ENCODE data around the gene RUNX2. TPM values are rescaled to one million over a fixed set of nuclear protein-coding genes. Genes with fewer than 3 reads are reported as not detected.

The RUNX2 gene
- total RNA-seq, 1 experiment from 2014 or later = not detected

GRCh38 chr6:45563041-45563440 lies 234.9 kb downstream of the RUNX2 start:
- in situ Hi-C loops (cut with HindIII; ENCODE audit: low sequenced_read_pairs) = no loop called here
- DNase-seq (ENCODE audit: low spot score) = no peak

DNA sequence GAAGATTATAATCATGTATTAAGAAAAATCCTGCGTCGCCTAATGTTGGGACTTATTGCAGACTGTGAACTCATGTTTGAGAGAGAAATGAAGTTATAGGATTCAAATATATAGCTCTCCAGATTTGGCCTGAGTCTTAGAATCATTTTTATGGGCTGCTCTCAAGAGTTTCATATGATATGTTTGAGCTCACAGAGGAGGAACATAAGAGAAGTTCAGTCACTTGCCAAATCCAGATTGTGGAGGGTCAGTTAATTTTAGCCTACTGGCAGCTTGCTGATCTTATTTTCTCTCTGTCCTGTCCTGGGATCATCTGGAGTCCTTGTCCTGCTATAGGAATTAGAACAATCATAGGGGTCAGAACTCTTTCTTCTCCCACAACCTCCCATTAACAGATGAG lies 235.7 kb downstream of the RUNX2 start:
- in situ Hi-C loops (cut with HindIII; ENCODE audit: low sequenced_read_pairs) = no loop called here
- DNase-seq (ENCODE audit: low spot score) = no peak

DNA sequence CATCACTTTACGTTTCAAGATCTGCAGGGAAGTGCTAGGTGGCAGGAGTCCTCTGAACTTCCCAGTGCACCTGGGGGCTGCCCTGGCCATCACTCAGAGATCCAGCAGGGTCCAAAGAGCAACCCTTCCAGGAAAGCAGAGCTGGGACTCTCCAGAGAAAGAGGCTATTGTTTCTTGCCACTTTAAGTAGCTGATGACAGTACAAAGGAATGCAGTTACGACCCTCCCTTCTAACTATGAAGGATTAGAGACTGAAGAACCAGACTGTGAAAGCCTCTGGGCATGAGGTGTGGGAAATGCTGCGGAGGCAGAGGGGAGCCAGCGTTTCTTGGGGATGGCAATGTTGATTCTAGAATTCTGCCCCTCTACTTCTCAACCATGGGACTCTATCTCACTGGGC lies 238.8 kb downstream of the RUNX2 start:
- in situ Hi-C loops (cut with HindIII; ENCODE audit: low sequenced_read_pairs) = no loop called here
- DNase-seq (ENCODE audit: low spot score) = no peak

- in situ Hi-C loops (cut with HindIII; ENCODE audit: low sequenced_read_pairs) = no loop called here
- DNase-seq (ENCODE audit: low spot score) = no peak
Measured at GRCh38 chr6:45567879-45568278, 239.7 kb downstream of the RUNX2 start.

DNA sequence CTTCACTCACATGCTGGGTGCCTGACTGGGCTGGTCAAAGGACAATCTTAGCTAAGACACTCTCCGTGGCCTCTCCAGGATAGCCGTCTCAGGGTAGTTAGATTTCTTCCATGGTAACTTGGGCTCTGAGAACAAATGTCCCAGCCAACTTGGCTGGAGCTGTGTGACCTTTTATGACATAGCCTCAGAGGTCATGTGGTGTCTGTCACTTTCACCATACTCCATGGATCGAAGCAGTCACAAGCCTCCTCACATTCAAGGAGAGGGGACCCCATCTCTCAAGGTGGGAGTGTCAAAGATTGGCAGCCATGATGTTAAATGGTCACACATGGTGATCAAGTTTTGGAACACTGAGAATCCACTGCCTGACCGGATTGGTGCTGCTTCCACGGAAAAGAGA lies 240.5 kb downstream of the RUNX2 start:
- DNase-seq (ENCODE audit: low spot score) = no peak
- in situ Hi-C loops (cut with HindIII; ENCODE audit: low sequenced_read_pairs) = no loop called here

- in situ Hi-C loops (cut with HindIII; ENCODE audit: low sequenced_read_pairs) = no loop called here
- DNase-seq (ENCODE audit: low spot score) = no peak
Measured at GRCh38 chr6:45569210-45569945, 241.2 kb downstream of the RUNX2 start.

DNA sequence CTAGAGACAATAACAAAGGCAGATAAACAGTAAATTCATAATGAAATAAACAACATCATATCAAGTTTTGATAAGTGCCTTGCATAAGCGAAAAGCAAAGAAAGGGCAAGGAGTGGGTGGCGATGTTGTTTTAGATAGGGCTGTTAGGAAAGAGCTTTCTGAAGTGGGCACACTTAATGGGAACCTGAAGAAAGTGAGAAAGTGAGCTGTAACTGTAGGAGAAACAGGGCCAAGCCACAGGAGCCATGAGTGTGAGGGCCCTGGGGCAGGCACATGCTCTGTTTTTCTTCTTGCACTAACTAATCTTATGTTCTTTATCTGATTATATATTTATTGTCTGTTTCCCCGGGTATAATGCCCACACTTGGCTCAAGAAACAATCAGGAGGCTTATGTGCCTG lies 243.0 kb downstream of the RUNX2 start:
- in situ Hi-C loops (cut with HindIII; ENCODE audit: low sequenced_read_pairs) = no loop called here
- DNase-seq (ENCODE audit: low spot score) = no peak

DNA sequence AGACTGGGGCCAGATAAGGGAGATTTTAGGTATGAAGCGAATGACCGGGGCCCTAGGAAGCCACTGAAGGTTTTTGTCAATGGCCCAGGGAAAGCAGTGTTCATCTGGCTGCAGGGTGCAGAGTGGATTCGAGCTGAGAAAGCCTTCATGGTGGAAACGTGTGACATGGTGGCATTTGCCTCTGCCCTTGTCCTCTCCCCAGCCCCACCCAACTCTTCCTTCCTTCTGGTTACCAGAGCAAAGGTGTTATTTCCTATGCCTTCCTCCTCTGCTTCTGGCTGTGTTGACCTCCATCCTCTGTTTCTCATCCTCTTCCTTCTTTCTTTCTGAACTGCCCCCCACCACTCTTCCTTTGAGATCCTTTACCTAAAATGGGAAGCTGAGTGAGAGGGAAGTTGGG lies 244.7 kb downstream of the RUNX2 start:
- in situ Hi-C loops (cut with HindIII; ENCODE audit: low sequenced_read_pairs) = no loop called here

GRCh38 chr6:45574014-45574461 lies 245.9 kb downstream of the RUNX2 start:
- no peak for DNase-seq (ENCODE audit: low spot score)

More for the DNA sequence above, 244.7 kb downstream of the RUNX2 start:
- DNase-seq (ENCODE audit: low spot score) = no peak

DNA sequence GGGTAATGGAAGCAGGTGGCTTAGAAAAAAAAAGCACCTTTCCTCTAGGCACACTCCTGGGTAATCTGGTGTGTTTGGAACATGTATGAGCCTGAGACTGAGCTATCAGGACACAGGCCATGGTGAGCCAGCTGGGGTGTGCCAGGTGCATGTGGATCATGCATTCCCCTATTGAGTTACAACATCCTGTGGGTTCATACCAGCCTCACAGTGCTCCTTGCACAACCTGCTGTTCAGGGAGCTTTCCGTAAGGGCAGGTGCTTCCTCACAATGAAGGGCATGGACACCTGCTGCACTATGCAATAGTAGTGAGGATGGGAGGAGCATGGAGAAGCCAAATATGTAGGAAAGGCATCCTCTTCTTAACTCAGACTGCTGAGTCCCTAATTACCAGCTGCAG lies 246.8 kb downstream of the RUNX2 start:
- in situ Hi-C loops (cut with HindIII; ENCODE audit: low sequenced_read_pairs) = no loop called here
- DNase-seq (ENCODE audit: low spot score) = no peak

More at GRCh38 chr6:45574014-45574461, 245.9 kb downstream of the RUNX2 start:
- in situ Hi-C loops (cut with HindIII; ENCODE audit: low sequenced_read_pairs) = no loop called here

DNA sequence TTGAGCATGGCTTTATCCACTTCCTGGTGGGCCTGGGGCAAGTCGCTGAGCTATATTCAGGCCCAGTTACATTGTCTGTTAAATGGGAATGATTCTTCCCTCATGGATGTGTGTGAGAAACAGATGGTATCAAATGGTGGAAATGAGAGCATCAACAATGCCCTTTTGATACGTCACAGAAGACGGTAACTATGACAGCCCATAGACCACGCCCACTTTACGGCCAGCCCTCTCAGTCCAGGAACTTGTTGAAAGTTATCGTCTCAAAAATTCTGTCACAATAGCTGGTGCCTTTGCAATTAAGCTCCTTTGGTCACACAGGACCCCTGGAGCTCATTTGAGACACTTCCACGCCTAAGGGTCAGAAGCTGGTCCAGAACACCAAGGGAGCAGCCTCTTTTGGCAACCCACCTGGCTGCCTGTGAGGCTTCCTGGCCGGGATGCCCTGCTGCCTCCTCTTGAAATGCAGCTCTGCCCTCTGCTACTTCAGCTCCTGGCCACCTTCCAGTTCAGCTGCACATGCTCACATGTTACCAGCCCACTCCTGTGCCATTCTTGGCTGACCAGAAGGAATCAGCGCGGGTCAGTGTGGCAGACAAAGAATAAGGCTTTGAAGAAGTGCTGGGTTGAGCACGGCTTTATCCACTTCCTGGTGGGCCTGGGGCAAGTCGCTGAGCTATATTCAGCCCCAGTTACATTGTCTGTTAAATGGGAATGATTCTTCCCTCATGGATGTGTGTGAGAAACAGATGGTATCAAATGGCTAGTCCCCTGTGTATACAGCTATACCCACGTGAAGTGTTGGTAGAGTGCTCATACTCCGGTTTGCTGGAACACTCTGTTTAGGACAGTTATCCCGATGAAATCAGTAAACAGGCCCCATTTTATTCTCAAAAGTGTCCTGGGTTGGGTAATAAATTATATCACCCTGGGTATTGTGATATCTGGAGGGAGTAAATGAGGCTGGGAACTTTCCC lies 248.8 kb downstream of the RUNX2 start:
- in situ Hi-C loops (cut with HindIII; ENCODE audit: low sequenced_read_pairs) = no loop called here
- peak; percentile 20 for DNase-seq (ENCODE audit: low spot score)

DNA sequence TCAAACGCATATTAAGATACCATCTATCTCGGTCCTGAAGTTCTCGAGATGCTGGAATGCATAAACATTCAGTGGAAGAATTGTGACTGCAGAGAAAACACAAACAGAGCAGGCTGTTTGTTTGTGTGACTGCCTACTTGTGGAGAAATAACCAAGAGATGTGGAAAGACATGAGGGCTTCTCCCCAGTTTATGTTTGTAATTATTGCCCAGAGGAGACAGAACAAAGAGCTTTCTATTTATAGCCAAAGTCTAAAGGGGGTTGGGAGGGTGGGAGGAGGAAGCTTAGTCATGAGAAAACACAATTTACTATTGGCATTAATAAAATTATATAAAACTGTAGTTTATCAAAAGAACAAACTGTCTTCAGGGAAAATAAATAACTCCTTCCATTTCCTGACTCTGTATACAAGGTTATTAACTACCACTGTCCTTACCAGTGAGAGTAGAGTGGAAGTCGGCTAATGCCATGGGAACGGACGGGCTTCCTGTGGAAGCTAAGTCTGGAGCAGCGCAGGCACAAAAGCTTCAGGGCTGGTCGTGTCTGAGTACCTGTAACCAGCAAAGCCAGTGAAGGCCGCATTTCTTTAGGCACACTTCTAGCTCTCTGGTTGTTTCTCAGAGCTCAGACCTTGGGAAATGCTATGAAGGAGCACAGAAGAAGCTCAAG lies 249.8 kb downstream of the RUNX2 start:
- in situ Hi-C loops (cut with HindIII; ENCODE audit: low sequenced_read_pairs) = no loop called here
- no peak for DNase-seq (ENCODE audit: low spot score)

- DNase-seq (ENCODE audit: low spot score) = no peak
- in situ Hi-C loops (cut with HindIII; ENCODE audit: low sequenced_read_pairs) = no loop called here
Measured at GRCh38 chr6:45584127-45584526, 256.0 kb downstream of the RUNX2 start.

DNA sequence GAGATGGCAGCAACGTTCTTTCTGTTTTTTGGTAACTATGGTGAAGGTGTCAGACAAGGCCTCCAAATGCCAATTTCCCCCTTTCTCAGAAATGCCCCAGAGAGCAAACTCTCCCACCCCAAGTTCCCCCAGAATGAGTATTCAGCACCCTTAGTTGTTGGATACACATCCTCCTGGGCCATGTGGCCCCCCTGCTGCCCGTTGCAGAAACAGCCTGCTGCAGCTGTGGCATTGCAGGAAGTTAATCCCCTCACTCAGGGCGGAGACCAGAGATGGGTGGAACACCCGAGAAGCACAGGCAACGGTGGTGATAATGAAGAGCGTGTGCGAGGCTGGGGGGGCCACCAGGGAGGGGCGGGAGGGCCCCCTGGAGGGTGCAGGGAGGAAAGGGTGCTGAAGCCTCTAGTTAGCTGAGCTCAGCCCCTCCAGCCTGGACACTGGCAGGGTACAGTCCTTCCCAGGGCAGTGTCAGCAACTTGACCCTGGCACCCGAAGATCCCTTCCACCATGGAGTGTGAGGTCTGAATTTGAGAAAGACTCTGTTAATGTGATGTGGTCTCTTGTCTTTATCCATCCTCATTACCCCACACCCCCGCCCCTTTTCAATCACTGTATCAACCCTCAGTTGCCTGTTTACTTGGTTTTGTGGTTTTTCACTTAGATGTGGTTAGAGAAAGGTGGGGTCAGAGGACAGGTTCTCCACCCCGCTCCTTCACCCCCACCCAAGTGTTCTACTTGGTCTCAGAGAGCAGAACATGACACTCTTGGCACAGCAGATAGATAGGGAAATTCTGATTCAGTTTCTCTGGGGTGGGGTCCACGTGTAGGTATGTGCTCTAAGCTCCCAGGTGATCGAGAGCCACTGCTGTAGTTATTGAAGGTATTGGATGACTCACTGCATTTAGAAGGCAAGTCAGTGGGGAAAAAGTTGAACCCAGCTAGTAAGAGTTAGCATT lies 258.4 kb downstream of the RUNX2 start:
- in situ Hi-C loops (cut with HindIII; ENCODE audit: low sequenced_read_pairs) = no loop called here
- DNase-seq (ENCODE audit: low spot score) = no peak

GRCh38 chr6:45587229-45588060 lies 259.3 kb downstream of the RUNX2 start:
- in situ Hi-C loops (cut with HindIII; ENCODE audit: low sequenced_read_pairs) = no loop called here

GRCh38 chr6:45589367-45589766 lies 261.2 kb downstream of the RUNX2 start:
- no peak for DNase-seq (ENCODE audit: low spot score)
- in situ Hi-C loops (cut with HindIII; ENCODE audit: low sequenced_read_pairs) = no loop called here

More at GRCh38 chr6:45587229-45588060, 259.3 kb downstream of the RUNX2 start:
- no peak for DNase-seq (ENCODE audit: low spot score)

DNA sequence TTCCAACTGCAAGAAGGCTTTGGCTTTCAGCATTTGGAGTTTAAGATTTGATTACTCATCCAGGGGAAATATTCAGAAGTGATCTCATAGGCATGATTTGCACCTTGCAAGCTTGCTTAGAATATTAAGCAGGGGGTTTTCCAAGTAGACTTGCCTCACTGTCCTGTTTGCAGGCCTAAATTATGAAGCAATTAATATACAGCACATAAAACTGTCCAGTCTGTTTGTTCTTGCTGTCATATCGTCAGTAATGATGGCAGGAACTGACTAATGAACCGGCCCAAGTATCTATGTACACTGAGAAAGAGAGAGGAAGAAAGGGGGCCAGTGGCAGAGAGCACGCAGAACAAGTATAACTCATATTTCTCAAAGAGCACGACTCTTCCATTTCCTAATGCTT lies 262.1 kb downstream of the RUNX2 start:
- no peak for DNase-seq (ENCODE audit: low spot score)
- in situ Hi-C loops (cut with HindIII; ENCODE audit: low sequenced_read_pairs) = no loop called here

DNA sequence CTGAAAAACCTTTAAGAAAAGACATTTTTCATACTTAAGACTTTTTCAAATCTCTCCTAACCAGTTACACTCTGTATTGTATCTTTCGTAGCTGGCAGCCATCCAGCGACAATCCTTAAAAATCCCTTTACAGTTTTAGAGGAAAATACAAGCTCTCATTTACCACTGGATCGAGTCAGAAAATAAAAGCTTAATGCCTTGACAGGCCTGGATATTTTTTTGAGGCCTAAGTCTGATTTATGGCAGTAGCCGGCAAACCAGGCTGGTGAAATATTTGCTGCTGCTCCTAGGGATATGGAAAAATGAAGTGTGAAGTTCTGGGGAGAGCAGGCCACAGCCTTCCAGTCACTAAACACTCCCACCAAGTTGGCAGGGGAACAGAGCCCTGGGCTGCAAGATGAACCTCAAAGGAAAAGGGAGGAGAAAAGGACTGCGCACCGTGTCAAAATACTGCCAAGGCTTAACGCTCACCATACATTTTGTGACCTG lies 262.6 kb downstream of the RUNX2 start:
- in situ Hi-C loops (cut with HindIII; ENCODE audit: low sequenced_read_pairs) = no loop called here
- no peak for DNase-seq (ENCODE audit: low spot score)

All from G401 (cell line).